MM.1S (cell line): ENCODE data around the gene POC1B.

Experiments used
- DNase-seq: peaks from one replicate; pipeline ENCODE4 v3.0.0-alpha.2; 2015
- H2AFZ ChIP-seq: fragments of 300-600 bp; sonication (generic); 2 replicates; pipeline ENCODE4 v1.6.0; 2016; ENCODE audit warnings: antibody characterized with exemption, low read length
- H3F3A ChIP-seq: fragments of 300-600 bp; sonication (generic); 2 replicates; pipeline ENCODE4 v1.6.1; 2016; ENCODE audit warnings: mild to moderate bottlenecking, antibody characterized with exemption, low read length, moderate library complexity, mixed read lengths; ENCODE audit not compliant: insufficient read depth
- H3K27ac ChIP-seq: fragments of 300-600 bp; sonication (generic); 2 replicates; pipeline ENCODE4 v1.5.1; 2016; ENCODE audit warnings: mild to moderate bottlenecking, low read length
- H3K27me3 ChIP-seq: fragments of 300-600 bp; sonication (generic); replicated peaks from 2 replicates; pipeline ENCODE4 v1.6.0; 2016; ENCODE audit warnings: low read length; ENCODE audit not compliant: insufficient read depth
- H3K36me3 ChIP-seq: fragments of 300-600 bp; sonication (generic); replicated peaks from 2 replicates; pipeline ENCODE4 v1.6.1; 2016; ENCODE audit warnings: mild to moderate bottlenecking, low read length, mixed read lengths; ENCODE audit not compliant: insufficient read depth
- H3K4me1 ChIP-seq: fragments of 300-600 bp; sonication (generic); 2 replicates; pipeline ENCODE4 v1.6.1; 2016; ENCODE audit warnings: low read length, mixed read lengths
- H3K4me2 ChIP-seq: fragments of 300-600 bp; sonication (generic); 2 replicates; pipeline ENCODE4 v1.6.0; 2016; ENCODE audit warnings: low read depth, low read length
- H3K4me3 ChIP-seq: fragments of 300-600 bp; sonication (generic); 2 replicates; pipeline ENCODE4 v1.5.1; 2016; ENCODE audit warnings: low read length, mixed read lengths
- H3K79me2 ChIP-seq: fragments of 300-600 bp; sonication (generic); 2 replicates; pipeline ENCODE4 v1.6.1; 2016; ENCODE audit warnings: mixed run types, low read length, mixed read lengths
- H3K9ac ChIP-seq: fragments of 300-600 bp; sonication (generic); 2 replicates; pipeline ENCODE4 v1.6.1; 2016; ENCODE audit warnings: low read length, mixed read lengths
- H3K9me2 ChIP-seq: fragments of 300-600 bp; sonication (generic); replicated peaks from 2 replicates; pipeline ENCODE4 v1.6.1; 2016; ENCODE audit warnings: mild to moderate bottlenecking, low read length, mixed read lengths; ENCODE audit not compliant: insufficient read depth
- H3K9me3 ChIP-seq: fragments of 300-600 bp; sonication (generic); replicated peaks from 2 replicates; pipeline ENCODE4 v1.6.1; 2016; ENCODE audit warnings: mild to moderate bottlenecking, low read length, mixed read lengths; ENCODE audit not compliant: insufficient read depth
- H4K20me1 ChIP-seq: fragments of 300-600 bp; sonication (generic); 2 replicates; pipeline ENCODE4 v1.6.1; 2016; ENCODE audit warnings: mild to moderate bottlenecking, low read length, moderate library complexity, mixed read lengths; ENCODE audit not compliant: insufficient read depth
- CTCF ChIP-seq: fragments of 300-600 bp; sonication (generic); IDR thresholded peaks from 2 replicates; pipeline ENCODE4 v1.5.1; 2016; ENCODE audit warnings: antibody characterized with exemption, low read length, mixed read lengths
- EZH2 ChIP-seq: fragments of 300-600 bp; sonication (generic); optimal IDR thresholded peaks from 2 replicates; pipeline ENCODE3; 2017; ENCODE audit warnings: low read depth, mild to moderate bottlenecking, antibody characterized with exemption, low read length, mixed read lengths
- EZH2phosphoT487 ChIP-seq: fragments of 300-600 bp; sonication (generic); IDR thresholded peaks from 2 replicates; pipeline ENCODE4 v1.6.1; 2018; ENCODE audit warnings: antibody characterized with exemption, low read length

Gene POC1B

GRCh38 chr12:89384050-89384758 lies 141.6 kb downstream of the POC1B start:
- Histone ChIP-seq H3K9me3 (no peaks in the 10 kb centered on the region), H3K4me3 (no peak overlapping the region), H3K27ac (no peak overlapping the region), H4K20me1 (no peaks in the 10 kb centered on the region), H3K36me3 (no peaks in the 10 kb centered on the region), H3K79me2 (no peaks in the 10 kb centered on the region), H3K27me3 (no peaks in the 10 kb centered on the region), H3K9me2 (no peaks in the 10 kb centered on the region), H3K9ac (no peak overlapping the region), H3K4me2 (no peak overlapping the region), H3F3A (no peaks in the 10 kb centered on the region), H2AFZ (no peak overlapping the region), H3K4me1 (no peaks in the 10 kb centered on the region)
- DNase-seq: no peak
- no peak for TF ChIP-seq EZH2phosphoT487
- no peak for TF ChIP-seq CTCF
- TF ChIP-seq EZH2: no peak

GRCh38 chr12:89383235-89384049 lies 142.4 kb downstream of the POC1B start:
- H2AFZ ChIP-seq: no peak overlapping the region
- H3K9me2 ChIP-seq: no peaks in the 10 kb centered on the region
- no peak overlapping the region for H3K27ac ChIP-seq
- no peaks in the 10 kb centered on the region for H3K4me1 ChIP-seq
- no peak overlapping the region for H3K4me2 ChIP-seq
- no peaks in the 10 kb centered on the region for H3K79me2 ChIP-seq
- H3K4me3 ChIP-seq: no peak overlapping the region
- no peaks in the 10 kb centered on the region for H3K27me3 ChIP-seq
- H3K9me3 ChIP-seq: no peaks in the 10 kb centered on the region
- no peaks in the 10 kb centered on the region for H3F3A ChIP-seq
- no peak overlapping the region for H3K9ac ChIP-seq
- H3K36me3 ChIP-seq: no peaks in the 10 kb centered on the region
- no peaks in the 10 kb centered on the region for H4K20me1 ChIP-seq
- TF ChIP-seq EZH2: no peak
- no peak for TF ChIP-seq CTCF
- TF ChIP-seq EZH2phosphoT487: no peak
- no peak for DNase-seq

- Histone ChIP-seq H4K20me1 (no peaks in the 10 kb centered on the region), H3K4me2 (no peak overlapping the region), H3K36me3 (no peaks in the 10 kb centered on the region), H3K9me2 (no peaks in the 10 kb centered on the region), H2AFZ (no peak overlapping the region), H3K79me2 (no peaks in the 10 kb centered on the region), H3K4me1 (no peaks in the 10 kb centered on the region), H3K9me3 (no peaks in the 10 kb centered on the region), H3K27ac (no peak overlapping the region), H3K9ac (no peak overlapping the region), H3K4me3 (no peak overlapping the region), H3F3A (no peaks in the 10 kb centered on the region), H3K27me3 (no peaks in the 10 kb centered on the region)
- TF ChIP-seq CTCF (no peak), EZH2phosphoT487 (no peak)
- DNase-seq: no peak
These were observed 143.5 kb downstream of the POC1B start for GRCh38 chr12:89382328-89382727.
